ENCODE results near the gene COLEC12. TPM values are rescaled to one million over a fixed set of nuclear protein-coding genes. Genes with fewer than 3 reads are reported as not detected.

Gene COLEC12
- total RNA-seq, 3 donors from 2014 or later, result 2.4 to 12.1 (median 4.7) TPM

- Histone ChIP-seq H3K4me3 (no peak overlapping the region), H3K4me1 (ENCODE audit: low read depth) (no peaks in the 10 kb centered on the region), H3K36me3 (ENCODE audit: low read depth) (no peaks in the 10 kb centered on the region), H3K9me3 (peaks cover 4% of the 10 kb centered on the region)
- DNase-seq (peak in 1 of 3 donors; percentile 16), ATAC-seq (peak; percentile 46)
- TF ChIP-seq, protein P1, sequence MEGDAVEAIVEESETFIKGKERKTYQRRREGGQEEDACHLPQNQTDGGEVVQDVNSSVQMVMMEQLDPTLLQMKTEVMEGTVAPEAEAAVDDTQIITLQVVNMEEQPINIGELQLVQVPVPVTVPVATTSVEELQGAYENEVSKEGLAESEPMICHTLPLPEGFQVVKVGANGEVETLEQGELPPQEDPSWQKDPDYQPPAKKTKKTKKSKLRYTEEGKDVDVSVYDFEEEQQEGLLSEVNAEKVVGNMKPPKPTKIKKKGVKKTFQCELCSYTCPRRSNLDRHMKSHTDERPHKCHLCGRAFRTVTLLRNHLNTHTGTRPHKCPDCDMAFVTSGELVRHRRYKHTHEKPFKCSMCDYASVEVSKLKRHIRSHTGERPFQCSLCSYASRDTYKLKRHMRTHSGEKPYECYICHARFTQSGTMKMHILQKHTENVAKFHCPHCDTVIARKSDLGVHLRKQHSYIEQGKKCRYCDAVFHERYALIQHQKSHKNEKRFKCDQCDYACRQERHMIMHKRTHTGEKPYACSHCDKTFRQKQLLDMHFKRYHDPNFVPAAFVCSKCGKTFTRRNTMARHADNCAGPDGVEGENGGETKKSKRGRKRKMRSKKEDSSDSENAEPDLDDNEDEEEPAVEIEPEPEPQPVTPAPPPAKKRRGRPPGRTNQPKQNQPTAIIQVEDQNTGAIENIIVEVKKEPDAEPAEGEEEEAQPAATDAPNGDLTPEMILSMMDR (IDR thresholded peaks at IDR 0.05), result no peak
- intact Hi-C loops (cut with DNase I, micrococcal nuclease), result no loop called here
These were observed 44.0 kb downstream of the COLEC12 start for GRCh38 chr18:456361-457139.

GRCh38 chr18:453400-453799 is 47.1 kb downstream of the COLEC12 start:
- DNase-seq, result no peak
- Histone ChIP-seq H3K9me3 (peaks cover 12% of the 10 kb centered on the region), H3K36me3 (ENCODE audit: low read depth) (no peaks in the 10 kb centered on the region), H3K4me3 (no peak overlapping the region), H3K4me1 (ENCODE audit: low read depth) (no peaks in the 10 kb centered on the region)
- ATAC-seq, result no peak
- intact Hi-C loops (cut with DNase I, micrococcal nuclease), result no loop called here
- TF ChIP-seq, protein P1 (IDR thresholded peaks at IDR 0.05), result no peak

DNA sequence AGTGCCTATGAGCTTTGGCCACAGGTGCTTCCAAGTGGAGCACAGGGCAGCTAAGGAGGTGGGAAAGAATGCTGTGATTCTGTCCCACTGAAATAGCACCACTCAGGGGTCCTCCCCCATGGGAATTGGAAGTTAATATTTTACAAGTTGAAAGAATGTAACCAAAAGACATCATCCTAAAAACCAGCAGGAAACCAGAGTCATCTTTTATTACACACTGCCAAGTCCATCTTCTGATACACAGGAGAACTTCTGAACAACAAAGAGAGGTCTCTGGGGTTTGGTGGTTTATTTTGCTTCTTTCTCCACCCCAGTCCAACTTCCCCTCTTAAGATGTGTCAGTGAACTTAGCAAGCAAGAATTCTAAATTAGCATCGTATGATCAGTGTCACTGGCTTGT is 47.7 kb downstream of the COLEC12 start:
- Histone ChIP-seq H3K4me3 (no peak overlapping the region), H3K9me3 (peaks cover 12% of the 10 kb centered on the region), H3K36me3 (ENCODE audit: low read depth) (no peaks in the 10 kb centered on the region), H3K4me1 (ENCODE audit: low read depth) (no peaks in the 10 kb centered on the region)
- intact Hi-C loops (cut with DNase I, micrococcal nuclease), result no loop called here
- ATAC-seq (no peak), DNase-seq (no peak)
- TF ChIP-seq, protein P1 (IDR thresholded peaks at IDR 0.05), result no peak

- Histone ChIP-seq H3K4me1 (ENCODE audit: low read depth) (no peaks in the 10 kb centered on the region), H3K36me3 (ENCODE audit: low read depth) (no peaks in the 10 kb centered on the region), H3K4me3 (no peak overlapping the region), H3K9me3 (peaks cover 12% of the 10 kb centered on the region)
- intact Hi-C loops (cut with DNase I, micrococcal nuclease), result no loop called here
- DNase-seq (no peak), ATAC-seq (no peak)
- TF ChIP-seq, protein P1 (IDR thresholded peaks at IDR 0.05), result no peak
These were observed 51.1 kb downstream of the COLEC12 start for GRCh38 chr18:449374-449773.

DNA sequence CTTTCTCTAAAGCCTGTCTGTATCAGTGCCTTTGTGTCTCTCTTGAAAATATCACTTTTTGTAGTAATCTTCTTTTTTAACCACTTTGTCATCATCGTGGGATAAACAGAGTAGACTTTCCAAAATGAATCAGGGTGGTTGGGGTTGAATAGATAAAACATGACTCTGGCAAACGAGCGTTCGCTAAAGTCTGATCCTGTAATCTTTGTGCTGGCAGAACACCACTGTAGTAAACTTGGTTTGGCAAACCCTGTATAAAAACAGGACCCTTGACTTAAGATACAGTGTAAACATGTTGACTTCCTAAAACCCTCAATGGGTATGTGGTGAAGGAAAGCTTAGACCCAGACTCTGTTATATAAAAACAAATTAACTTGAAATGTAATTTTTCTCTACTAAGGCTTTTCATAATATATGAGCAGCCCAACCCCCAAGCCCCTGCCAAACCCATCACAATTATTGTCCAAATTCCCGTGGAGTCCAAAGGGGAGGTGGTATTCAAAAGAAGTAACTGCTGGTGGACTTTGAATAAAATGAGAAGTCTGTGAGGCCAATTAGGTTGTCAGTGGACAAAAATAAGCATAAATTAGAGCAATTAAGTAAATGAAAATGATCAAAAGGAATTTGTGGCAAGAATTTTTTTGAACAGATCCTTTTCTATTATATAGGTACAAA is 52.2 kb downstream of the COLEC12 start:
- Histone ChIP-seq H3K4me1 (ENCODE audit: low read depth) (no peaks in the 10 kb centered on the region), H3K4me3 (no peak overlapping the region), H3K9me3 (peaks cover 12% of the 10 kb centered on the region), H3K36me3 (ENCODE audit: low read depth) (no peaks in the 10 kb centered on the region)
- DNase-seq, result no peak
- no peak for ATAC-seq
- TF ChIP-seq, protein P1 (IDR thresholded peaks at IDR 0.05), result no peak
- intact Hi-C loops (cut with DNase I, micrococcal nuclease), result no loop called here
